Mesothelial cell of epicardium (in vitro differentiated cells): ENCODE data around the gene SDHB. TPM values are rescaled to one million over a fixed set of nuclear protein-coding genes. Genes with fewer than 3 reads are reported as not detected.
A peak's percentile ranks its signal among the peaks of the same experiment; 100 is the strongest.

Experiments
- DNase-seq, 2 experiments: peaks; one replicate each; pipeline ENCODE4 v3.0.0; 2021; ENCODE audit warnings: low spot score in 2 of 2; ENCODE audit not compliant: unreplicated experiment in 2 of 2
- H3K27ac Mint-ChIP-seq: 2 replicates; pipeline ENCODE4 v1.8.0; 2021; ENCODE audit warnings: mixed read lengths
- H3K27me3 Mint-ChIP-seq: 2 replicates; pipeline ENCODE4 v1.8.0; 2021; ENCODE audit warnings: low read depth, mixed read lengths
- H3K36me3 Mint-ChIP-seq: 2 replicates; pipeline ENCODE4 v1.8.0; 2021; ENCODE audit warnings: mixed read lengths
- H3K4me1 Mint-ChIP-seq: 2 replicates; pipeline ENCODE4 v1.8.0; 2021; ENCODE audit warnings: mixed read lengths
- H3K4me3 Mint-ChIP-seq: 2 replicates; pipeline ENCODE4 v1.8.0; 2021; ENCODE audit warnings: mild to moderate bottlenecking, moderate library complexity, mixed read lengths
- H3K9me3 Mint-ChIP-seq: 2 replicates; pipeline ENCODE4 v1.8.0; 2021; ENCODE audit warnings: mixed read lengths
- CTCF ChIP-seq: fragments of 200-600 bp; sonication (generic); IDR thresholded peaks from one replicate; pipeline ENCODE4 v1.5.0; 2021; ENCODE audit warnings: antibody characterized with exemption; ENCODE audit not compliant: unreplicated experiment
- total RNA-seq: library from RNA; stranded (reverse); gene quantifications from 3 replicates; pipeline ENCODE4 v1.2.1, GENCODE V29; 2021

The SDHB gene
- total RNA-seq, 1 donor from 2014 or later, result 46.5 TPM

GRCh38 chr1:17009706-17010105, 44.1 kb downstream of the SDHB start:
- Mint-ChIP-seq H3K36me3 (no peaks in the 10 kb centered on the region), H3K4me1 (peaks cover 25% of the 10 kb centered on the region), H3K27ac (no peak overlapping the region)

GRCh38 chr1:17008208-17008855, 45.5 kb downstream of the SDHB start:
- no peak for TF ChIP-seq CTCF
- peaks cover 8% of the 10 kb centered on the region for H3K36me3 Mint-ChIP-seq
- H3K4me1 Mint-ChIP-seq, result peaks cover 23% of the 10 kb centered on the region
- H3K4me3 Mint-ChIP-seq, result no peak overlapping the region
- H3K9me3 Mint-ChIP-seq, result no peaks in the 10 kb centered on the region
- DNase-seq, result no peak
- H3K27ac Mint-ChIP-seq, result no peak overlapping the region
- no peaks in the 10 kb centered on the region for H3K27me3 Mint-ChIP-seq

More at GRCh38 chr1:17009706-17010105, 44.1 kb downstream of the SDHB start:
- Mint-ChIP-seq H3K4me3 (peak overlapping the region; percentile 8), H3K27me3 (no peaks in the 10 kb centered on the region), H3K9me3 (no peaks in the 10 kb centered on the region)
- DNase-seq, result no peak
- TF ChIP-seq CTCF, result no peak

- Mint-ChIP-seq H3K27me3 (no peaks in the 10 kb centered on the region), H3K4me3 (no peak overlapping the region), H3K36me3 (peaks cover 13% of the 10 kb centered on the region), H3K4me1 (peaks cover 14% of the 10 kb centered on the region), H3K9me3 (no peaks in the 10 kb centered on the region), H3K27ac (no peak overlapping the region)
- no peak for TF ChIP-seq CTCF
- no peak for DNase-seq
Observed at GRCh38 chr1:17007121-17007520, 46.7 kb downstream of the SDHB start.

DNA sequence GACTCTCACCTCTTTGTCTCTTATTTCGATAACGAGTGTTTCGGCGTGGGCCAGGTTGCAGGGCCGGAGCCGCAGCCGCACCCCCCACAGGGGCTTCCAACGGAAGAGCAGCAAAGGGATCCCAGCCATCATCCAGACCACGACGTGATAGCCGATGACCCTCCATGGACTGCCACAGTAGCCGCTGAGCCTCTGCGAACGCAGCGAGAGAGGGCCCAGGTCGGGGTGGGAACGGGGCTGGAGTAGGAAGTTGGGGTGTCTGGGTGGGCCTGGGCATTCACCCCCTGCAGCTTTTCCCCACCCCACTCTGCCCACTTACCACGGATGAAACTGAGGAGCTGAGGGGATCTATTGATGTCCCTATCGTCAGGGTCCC, 48.5 kb downstream of the SDHB start:
- no peak for TF ChIP-seq CTCF
- Mint-ChIP-seq H3K4me1 (peaks cover 4% of the 10 kb centered on the region), H3K27ac (no peak overlapping the region), H3K27me3 (no peaks in the 10 kb centered on the region), H3K36me3 (peaks cover 17% of the 10 kb centered on the region), H3K4me3 (no peak overlapping the region), H3K9me3 (no peaks in the 10 kb centered on the region)
- no peak for DNase-seq

GRCh38 chr1:17004466-17005364, 49.1 kb downstream of the SDHB start:
- no peak for TF ChIP-seq CTCF

More at GRCh38 chr1:17004466-17005364, 49.1 kb downstream of the SDHB start:
- H3K4me1 Mint-ChIP-seq, result no peaks in the 10 kb centered on the region
- H3K9me3 Mint-ChIP-seq, result no peaks in the 10 kb centered on the region
- DNase-seq, result no peak
- no peak overlapping the region for H3K27ac Mint-ChIP-seq
- no peak overlapping the region for H3K4me3 Mint-ChIP-seq
- H3K36me3 Mint-ChIP-seq, result peaks cover 18% of the 10 kb centered on the region
- no peaks in the 10 kb centered on the region for H3K27me3 Mint-ChIP-seq
